SKM-1 (cell line): Measurements from ENCODE around the gene PLCL2.
A peak's percentile ranks its signal among the peaks of the same experiment; 100 is the strongest.

Experiments
- DNase-seq: peaks from one replicate; lab custom pipeline; 2025; ENCODE audit not compliant: unreplicated experiment; lab: John Stamatoyannopoulos, UW

The PLCL2 gene

DNA sequence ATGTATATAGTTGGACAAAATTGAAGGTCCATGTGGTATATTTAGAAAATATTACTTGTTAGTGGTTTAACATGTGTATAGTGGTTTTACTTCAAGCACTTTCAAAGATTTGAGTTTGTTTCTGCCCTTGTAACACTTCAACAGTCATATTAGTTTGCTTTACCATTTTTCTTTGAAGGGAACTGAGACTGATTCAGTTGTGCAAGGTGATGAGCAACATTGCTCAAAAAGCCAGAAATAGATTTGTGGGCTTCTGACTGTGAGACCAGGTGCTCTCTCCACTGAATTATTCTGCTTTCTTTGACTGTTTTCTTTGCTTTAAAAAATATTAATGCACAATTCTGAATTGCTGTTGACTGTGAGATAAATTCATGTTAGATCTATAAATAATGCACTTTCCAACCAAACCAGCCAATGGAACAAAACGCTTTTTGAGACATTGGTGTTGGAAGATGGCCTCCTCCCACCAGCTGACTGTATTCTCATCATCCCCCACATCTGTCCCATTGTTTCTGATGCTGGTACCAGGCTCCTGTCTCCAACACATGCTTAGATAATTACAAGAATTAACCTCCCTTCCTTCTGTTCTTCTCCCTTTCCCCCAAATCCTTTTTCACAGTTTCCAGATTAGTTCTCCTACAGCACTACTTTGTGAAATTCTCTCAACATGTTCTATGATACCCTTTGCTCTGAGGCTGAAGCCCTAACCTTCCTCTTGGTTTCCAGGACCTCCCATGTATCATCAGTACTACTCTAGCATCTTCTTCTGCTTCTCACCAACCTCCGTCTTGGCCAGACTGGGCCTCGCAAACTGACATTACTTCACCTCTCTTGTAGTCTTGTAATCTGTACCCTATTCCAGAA, 27.9 kb downstream of the PLCL2 start:
- DNase-seq, result peak; percentile 11

- no peak for DNase-seq
Observed at GRCh38 chr3:16913264-16913580, 28.5 kb downstream of the PLCL2 start.

- DNase-seq, result no peak
Observed at GRCh38 chr3:16916840-16917239, 32.1 kb downstream of the PLCL2 start.

DNA sequence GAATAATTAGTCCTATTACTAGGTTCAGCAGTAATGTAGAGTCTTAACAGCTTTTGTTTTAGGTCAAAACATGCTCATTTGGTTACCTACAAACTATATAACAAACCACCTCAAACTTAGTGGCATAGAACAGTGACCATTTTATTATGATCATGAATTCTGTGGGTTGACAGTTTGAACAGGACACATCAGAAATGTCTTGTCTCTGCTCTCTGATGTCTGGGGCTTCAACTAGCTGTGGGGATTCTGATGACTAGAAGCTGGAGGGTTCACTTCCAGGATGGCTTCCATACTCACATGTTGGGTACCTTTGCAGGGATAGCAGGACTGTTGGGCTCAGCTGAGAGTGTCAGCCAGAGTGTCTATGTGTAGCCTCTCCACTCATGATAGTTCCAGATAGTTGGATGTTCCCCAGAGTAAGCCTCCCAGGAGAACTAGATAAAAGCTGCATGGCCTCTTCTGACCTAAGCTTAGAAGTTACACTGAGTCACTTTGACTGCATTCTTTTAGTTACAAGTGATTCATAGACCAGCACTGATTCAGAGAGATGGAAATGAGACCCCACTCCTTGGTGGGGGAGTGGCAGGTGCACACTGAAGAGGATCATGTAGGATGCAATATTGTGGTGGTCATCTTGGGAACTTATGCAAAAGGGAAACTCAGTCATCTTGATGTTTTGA, 32.6 kb downstream of the PLCL2 start:
- DNase-seq, result no peak

DNA sequence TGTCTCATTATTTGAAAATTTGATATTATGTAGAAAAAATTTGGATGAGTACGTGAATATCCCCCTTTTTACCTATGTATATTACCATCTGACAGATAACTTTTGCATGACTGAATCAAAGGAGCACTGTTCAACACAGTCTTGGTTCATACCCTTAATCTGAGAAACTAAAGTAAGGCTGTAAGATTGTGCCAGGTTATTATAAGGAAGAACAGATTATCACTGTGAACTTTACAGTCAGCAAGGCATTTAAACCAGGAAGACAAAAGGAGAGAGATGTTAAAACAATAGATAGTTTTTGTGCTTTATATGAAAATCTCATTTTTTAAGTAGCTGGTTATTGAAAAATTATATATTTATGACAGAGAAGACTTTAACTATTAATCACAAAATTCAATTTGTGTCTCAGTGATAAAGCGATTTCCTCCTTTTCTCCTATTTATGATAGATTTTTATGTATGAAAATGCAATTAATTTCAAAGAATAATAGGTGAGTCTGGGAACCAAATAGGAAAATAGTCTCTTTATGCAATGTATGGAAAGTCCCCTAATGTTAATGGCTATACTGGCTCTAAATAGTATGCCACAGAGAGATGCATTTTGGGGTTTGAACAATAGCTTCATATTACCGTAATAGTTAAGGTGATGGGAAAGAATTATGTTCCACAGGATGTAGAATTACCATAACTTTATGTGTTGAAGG, 33.4 kb downstream of the PLCL2 start:
- no peak for DNase-seq

- DNase-seq, result no peak
Observed at GRCh38 chr3:16918683-16919025, 33.9 kb downstream of the PLCL2 start.

- no peak for DNase-seq
Observed at GRCh38 chr3:16923112-16923511, 38.4 kb downstream of the PLCL2 start.

GRCh38 chr3:16927485-16927884, 42.7 kb downstream of the PLCL2 start:
- no peak for DNase-seq

GRCh38 chr3:16928386-16929132, 43.8 kb downstream of the PLCL2 start:
- DNase-seq, result no peak

DNA sequence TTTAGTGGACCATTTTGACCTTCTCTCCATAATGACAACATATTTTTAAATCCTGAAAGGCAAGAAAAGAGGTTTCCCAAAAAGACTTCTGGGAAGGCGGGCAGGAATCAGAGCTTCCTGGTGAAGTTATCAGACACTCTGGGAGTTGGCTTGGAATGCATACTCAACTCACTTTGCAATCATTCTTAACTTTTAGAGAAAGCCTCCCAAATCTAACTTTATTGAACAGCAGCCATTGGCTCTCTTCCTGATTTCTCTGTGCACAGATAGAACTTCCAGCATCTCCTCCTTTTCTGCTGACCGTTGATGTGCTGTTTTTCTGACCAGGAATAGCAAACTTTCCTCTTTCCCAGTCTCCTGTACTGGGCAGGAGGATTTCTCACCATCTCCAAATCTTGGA, 44.6 kb downstream of the PLCL2 start:
- no peak for DNase-seq

GRCh38 chr3:16932877-16933276, 48.1 kb downstream of the PLCL2 start:
- DNase-seq, result no peak

DNA sequence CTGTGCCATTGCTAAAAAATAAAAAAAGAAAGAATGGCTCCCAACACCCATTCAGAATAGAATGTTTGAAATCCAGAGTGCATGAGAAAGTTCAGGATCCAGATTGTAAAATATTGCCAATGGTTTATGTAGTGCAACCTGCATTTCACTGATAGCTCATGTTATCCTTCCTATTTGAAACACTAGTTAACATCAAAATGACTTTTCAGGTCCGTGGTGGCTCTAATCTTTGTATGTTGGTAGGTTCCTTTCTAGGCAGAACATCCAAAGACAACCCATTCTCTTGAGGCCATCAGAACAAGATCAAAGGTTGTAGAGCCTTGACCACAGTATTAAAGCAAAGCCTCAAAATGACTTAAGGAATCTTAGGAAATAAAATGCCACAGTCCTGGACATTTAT, 51.0 kb downstream of the PLCL2 start:
- DNase-seq, result no peak

DNA sequence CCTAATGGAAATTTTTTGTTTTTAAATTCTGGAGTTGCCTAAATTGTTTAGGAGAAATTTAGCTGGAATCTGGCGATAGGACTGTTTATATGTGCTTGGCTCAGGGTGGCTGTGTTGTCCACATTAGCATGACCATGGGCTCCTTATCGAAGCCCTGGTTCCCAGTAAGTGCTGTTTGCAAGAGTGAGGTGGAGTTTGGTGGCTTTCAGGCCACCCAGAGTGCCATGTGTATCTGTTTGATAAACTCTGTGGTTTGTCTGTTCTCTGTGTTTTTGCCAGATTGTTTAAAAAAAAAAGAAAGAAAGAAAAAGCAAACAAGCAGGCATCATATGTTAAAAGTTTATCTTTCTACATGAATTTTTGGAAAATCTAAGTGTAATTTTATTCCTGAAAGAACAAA, 51.5 kb downstream of the PLCL2 start:
- DNase-seq, result no peak

- no peak for DNase-seq
Observed at GRCh38 chr3:16936676-16937230, 52.0 kb downstream of the PLCL2 start.

GRCh38 chr3:16937326-16937845, 52.6 kb downstream of the PLCL2 start:
- no peak for DNase-seq

DNA sequence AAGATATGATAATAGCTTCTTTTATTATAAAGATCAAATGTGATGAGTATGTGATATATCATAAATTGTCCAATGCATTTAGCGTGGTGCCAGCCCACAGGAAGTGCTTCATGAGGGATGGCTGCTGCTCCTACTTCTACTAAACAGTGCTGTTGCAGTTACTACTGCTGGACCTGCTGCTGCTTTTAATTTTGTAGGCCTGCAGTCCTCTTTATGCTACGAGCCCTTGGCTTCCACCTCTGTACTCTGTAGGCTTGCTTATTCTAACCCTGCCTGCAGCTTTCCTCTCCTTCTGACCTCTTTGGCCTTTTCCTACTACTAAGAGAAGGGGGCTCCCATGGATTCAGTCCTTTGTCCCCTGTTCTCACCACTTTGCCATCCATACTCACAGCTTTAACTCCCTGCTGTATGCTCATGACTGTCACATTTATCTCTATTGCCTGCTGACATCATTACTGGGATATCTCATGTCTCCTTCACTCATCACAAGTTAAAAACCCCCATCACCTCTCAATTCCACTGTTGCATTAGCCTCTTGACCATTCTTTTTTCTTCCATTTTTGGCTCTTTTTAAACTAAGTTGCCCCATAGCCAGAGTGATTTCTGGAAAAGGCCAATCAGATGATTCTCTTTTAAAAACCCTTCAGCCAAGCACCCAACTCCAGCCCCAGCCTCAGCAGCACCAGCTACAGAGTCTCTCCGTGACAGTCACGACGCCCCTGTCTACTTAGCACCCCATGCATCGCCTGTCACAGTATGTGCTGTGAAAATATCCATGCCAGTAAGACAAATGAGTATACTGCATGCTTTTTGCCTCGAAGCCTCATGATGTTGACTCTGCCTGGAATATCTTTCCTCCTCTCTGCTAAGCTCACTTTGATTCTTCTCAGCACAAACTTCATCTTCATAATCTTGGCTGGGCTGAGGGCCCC, 56.3 kb downstream of the PLCL2 start:
- DNase-seq, result no peak

DNA sequence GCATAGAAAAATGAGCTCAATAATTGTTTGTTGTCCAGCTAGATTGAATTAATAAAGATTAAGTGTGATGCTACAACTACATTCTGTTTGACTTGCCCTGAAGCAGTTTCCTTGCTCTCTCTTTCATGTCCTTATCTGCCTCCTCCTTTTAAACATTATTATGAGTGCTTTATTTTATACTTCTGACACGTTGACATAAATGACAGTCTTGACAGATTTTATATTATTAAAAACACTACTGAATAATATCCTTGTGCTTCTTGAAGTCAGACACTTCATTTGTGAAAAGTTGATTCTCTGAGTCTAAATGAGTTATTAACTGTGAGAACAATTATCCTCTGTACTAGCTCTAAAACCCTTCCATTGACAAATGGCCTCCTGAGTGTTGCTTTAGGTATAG, 58.2 kb downstream of the PLCL2 start:
- no peak for DNase-seq

DNA sequence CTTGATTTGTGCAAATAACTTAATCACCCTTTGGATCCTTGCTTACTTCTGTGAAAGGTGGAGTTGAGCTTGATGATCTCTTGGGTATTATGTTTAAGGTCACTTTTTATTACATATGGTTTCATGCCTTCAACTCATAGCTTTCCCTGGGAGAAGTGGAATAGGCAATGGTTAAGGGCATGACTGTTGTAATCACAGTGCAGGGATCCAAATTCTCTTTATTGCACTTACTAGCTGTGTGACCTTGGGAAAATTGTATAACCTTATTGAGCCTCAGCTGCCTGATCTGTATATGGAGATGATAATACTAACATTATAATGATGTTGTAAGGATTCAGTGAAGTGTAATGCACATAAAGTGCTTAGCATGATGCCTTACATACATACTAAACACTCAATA, 59.1 kb downstream of the PLCL2 start:
- DNase-seq, result no peak

- no peak for DNase-seq
Observed at GRCh38 chr3:16944356-16944755, 59.6 kb downstream of the PLCL2 start.

GRCh38 chr3:16945330-16945729, 60.6 kb downstream of the PLCL2 start:
- DNase-seq, result no peak
